Measurements from ENCODE around the gene MYOD1.

MYOD1 gene

DNA sequence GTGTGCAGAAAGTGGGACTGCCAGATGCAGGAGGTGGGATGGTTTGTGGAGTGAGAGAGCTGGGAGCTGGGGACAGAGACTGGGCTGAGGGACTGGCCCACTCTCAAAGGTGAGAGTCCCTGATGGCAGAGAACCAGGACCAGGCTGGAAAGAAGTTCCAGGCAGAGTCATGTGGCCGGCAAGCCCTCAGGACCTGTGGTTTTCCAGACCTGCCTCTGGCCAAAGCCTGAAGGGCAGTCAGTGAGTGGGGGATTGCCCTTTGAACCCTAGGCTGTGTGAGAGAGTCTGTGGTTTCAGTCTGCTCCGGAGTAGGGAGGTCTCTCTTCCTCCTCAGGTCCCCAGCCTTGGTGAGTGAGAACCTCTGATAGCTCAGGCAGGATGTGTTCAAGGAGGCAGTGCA, 32.2 kb downstream of the MYOD1 start:
- DNase-seq: no peak

- DNase-seq: no peak
Measured at GRCh38 chr11:17752144-17752543, 32.8 kb downstream of the MYOD1 start.

DNA sequence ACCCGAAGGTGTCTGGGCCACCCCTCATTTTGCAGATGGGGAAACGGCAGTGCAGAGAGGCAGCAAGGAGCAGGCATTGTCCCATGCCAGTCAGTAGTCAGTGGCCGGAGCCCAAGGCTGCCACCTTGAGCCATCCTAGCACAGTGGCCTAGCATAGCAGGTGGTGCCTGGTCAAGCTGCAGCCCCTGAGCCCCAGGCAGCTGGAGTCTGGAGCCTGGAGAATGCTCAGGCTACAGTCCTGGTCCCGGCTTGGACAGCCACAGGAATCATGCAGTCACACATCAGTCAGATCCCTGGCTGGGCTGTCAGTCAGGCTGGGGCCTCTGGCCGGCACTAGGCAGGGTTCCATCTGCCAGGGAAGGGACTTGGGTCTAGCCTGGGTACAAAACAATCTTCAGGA, 33.8 kb downstream of the MYOD1 start:
- DNase-seq: no peak

GRCh38 chr11:17753641-17754040, 34.3 kb downstream of the MYOD1 start:
- no peak for DNase-seq

GRCh38 chr11:17755891-17756290, 36.5 kb downstream of the MYOD1 start:
- no peak for DNase-seq

GRCh38 chr11:17760102-17761029, 41.0 kb downstream of the MYOD1 start:
- peak; percentile 30 for DNase-seq

DNA sequence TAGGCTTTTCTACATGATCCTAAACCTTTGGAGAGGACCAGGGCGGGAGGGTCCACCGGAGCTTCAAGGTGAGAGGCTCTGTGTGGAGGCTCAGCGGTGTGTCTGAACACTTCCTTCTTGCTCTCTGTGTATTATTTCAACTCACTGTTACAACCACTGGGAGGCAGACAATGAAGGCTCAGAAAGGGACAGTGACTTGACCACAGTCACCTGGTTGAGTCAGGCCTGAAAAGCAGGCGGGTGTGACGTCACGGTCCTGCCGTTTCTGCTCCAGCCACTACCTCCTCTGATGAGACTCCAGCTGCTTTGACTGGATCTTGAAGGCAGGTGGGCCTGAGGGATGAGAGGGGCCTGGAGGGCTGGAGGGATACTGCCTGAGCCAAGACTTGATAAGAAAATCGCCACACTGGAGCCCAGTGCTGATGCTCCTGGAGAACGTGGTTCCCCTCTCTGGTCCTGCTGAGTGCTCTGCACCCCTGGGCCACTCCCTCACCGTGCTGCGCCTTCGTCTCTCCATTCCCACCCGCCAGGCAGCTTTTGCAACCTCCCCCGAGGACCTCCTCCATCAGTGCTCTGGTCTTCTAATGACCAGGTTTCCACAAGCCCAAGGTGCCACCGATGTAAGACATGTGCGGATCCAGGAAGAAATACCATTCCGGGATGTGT, 43.1 kb downstream of the MYOD1 start:
- no peak for DNase-seq

GRCh38 chr11:17763244-17763643, 43.9 kb downstream of the MYOD1 start:
- no peak for DNase-seq

GRCh38 chr11:17763703-17764102, 44.3 kb downstream of the MYOD1 start:
- DNase-seq: no peak

- DNase-seq: no peak
Measured at GRCh38 chr11:17764446-17765218, 45.3 kb downstream of the MYOD1 start.

GRCh38 chr11:17765356-17766072, 46.1 kb downstream of the MYOD1 start:
- no peak for DNase-seq

DNA sequence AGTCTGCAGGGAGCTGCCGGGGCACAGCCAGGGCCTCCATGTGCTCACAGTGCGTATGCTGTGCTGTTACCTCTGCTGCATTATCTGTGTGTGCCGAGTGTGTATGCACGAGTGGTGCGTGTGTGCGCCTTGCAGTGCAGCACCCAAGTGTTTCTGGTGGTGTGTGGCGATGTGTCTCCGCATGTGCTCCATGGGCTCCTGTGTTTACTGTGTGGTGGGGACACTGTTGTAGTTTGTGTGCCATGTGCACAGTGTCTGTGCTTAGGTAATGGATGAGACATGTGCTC, 46.6 kb downstream of the MYOD1 start:
- DNase-seq: no peak

- no peak for DNase-seq
Measured at GRCh38 chr11:17766590-17766989, 47.2 kb downstream of the MYOD1 start.

DNA sequence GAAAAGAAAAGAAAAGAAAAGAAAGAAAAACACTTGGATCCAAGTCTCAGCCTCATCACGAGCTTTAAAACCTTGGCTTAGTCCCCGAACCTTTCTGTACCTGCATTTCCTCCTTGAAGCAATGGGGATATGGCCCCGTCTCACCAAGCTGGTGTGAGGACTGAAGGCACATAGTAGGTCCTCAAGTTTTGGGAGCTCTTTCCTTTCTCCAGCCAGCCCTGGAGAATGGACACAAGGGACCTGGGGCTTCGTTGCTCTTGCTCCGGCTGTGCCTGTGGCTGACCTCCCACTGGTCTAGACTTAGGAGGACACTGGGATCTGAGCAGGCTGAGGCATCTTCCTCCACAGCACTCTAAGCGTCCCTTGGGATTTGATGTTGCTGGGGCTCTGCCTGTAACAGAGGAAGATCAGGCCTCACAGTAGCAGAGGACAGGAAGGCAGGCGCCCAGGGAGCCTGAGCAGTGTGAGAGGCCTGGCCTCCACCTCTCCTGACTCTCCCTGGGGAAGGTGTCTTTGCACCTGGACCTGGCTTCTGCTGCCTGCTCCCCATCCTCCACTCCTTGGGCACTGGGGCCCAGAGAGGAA, 48.0 kb downstream of the MYOD1 start:
- no peak for DNase-seq

- DNase-seq: no peak
Measured at GRCh38 chr11:17767914-17768313, 48.5 kb downstream of the MYOD1 start.

DNA sequence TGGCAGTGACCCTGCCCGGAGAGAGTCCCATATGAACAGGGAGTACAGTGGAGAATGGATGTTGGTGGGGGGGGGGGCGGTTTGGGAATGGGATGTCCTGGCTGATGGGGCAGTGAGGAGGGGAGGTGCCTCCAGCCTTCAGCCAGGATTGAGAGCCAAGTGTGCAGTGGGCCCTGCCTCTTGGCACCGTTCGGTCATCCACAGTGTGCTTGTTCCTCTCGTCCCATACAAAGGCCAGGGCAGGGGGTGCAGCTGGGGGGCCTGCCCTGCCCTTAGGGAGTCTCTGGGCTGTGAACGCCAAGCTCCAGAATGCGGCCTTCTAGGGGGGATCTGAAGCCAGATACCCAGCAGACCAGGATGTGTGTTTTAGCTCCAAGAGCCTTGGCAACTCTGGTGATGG, 49.2 kb downstream of the MYOD1 start:
- no peak for DNase-seq

DNA sequence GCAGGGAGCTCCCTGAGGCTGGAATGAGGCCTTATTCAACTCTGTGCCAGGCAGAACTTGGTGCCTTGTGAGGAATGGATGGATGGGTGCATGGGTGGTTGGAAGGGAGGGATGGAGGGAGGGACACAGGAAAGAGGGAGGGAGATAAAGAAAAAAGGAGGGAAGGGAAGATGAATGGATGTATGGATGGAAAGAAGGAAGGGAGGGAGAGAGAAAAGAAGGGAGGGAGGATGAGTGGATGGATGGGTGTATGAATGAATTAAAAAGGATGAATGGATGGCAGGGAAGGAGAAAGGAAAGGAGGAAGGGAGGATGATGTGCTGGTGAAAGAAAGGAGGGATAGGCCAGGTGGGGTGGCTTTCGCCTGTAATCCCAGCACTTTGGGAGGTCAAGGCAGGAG, 49.8 kb downstream of the MYOD1 start:
- DNase-seq: no peak

GRCh38 chr11:17770048-17770652, 50.8 kb downstream of the MYOD1 start:
- DNase-seq: peak; percentile 64

GRCh38 chr11:17770917-17771316, 51.5 kb downstream of the MYOD1 start:
- DNase-seq: no peak

- no peak for DNase-seq
Measured at GRCh38 chr11:17771415-17771814, 52.0 kb downstream of the MYOD1 start.
